NCI-H1930 (cell line): ENCODE results near the gene ATF3.

Source experiments
- DNase-seq, 2 experiments: peaks; one replicate each; lab custom pipeline; 2025; lab: John Stamatoyannopoulos, UW

The ATF3 gene

GRCh38 chr1:212608959-212609700, 569 bp downstream of the ATF3 start:
- peak in 1 of 2 experiments; percentile 29 for DNase-seq

GRCh38 chr1:212609701-212610574, 1.4 kb downstream of the ATF3 start:
- no peak for DNase-seq

GRCh38 chr1:212610575-212610967, 2.0 kb downstream of the ATF3 start:
- DNase-seq, result no peak

- no peak for DNase-seq
These were observed 2.7 kb downstream of the ATF3 start for GRCh38 chr1:212611000-212611948.

- DNase-seq, result no peak
These were observed 3.7 kb downstream of the ATF3 start for GRCh38 chr1:212612041-212612961.

- DNase-seq, result no peak
These were observed 5.1 kb downstream of the ATF3 start for GRCh38 chr1:212613440-212614335.

- no peak for DNase-seq
These were observed 6.1 kb downstream of the ATF3 start for GRCh38 chr1:212614453-212615200.

GRCh38 chr1:212615201-212615470, 6.6 kb downstream of the ATF3 start:
- no peak for DNase-seq

- no peak for DNase-seq
These were observed 10.1 kb downstream of the ATF3 start for GRCh38 chr1:212618466-212619210.

- no peak for DNase-seq
These were observed 11.7 kb downstream of the ATF3 start for GRCh38 chr1:212620293-212620692.

GRCh38 chr1:212621043-212621948, 12.7 kb downstream of the ATF3 start:
- DNase-seq, result no peak

GRCh38 chr1:212621949-212622305, 13.4 kb downstream of the ATF3 start:
- no peak for DNase-seq

GRCh38 chr1:212622467-212622866, 13.9 kb downstream of the ATF3 start:
- DNase-seq, result no peak

GRCh38 chr1:212622906-212623305, 14.3 kb downstream of the ATF3 start:
- DNase-seq, result no peak

GRCh38 chr1:212623603-212624002, 15.0 kb downstream of the ATF3 start:
- no peak for DNase-seq

GRCh38 chr1:212624976-212625501, 16.5 kb downstream of the ATF3 start:
- DNase-seq, result no peak

GRCh38 chr1:212625781-212626450, 17.4 kb downstream of the ATF3 start:
- no peak for DNase-seq
